SHP77 (cell line): Measurements from ENCODE around the gene CDC14B.

Source experiments
- DNase-seq, 2 experiments: peaks; one replicate each; lab custom pipeline; 2025; lab: John Stamatoyannopoulos, UW

Gene CDC14B

GRCh38 chr9:96485280-96485679 lies 134.4 kb downstream of the CDC14B start:
- no peak for DNase-seq

- DNase-seq, result no peak
Measured at GRCh38 chr9:96484521-96484931, 135.1 kb downstream of the CDC14B start.

GRCh38 chr9:96483733-96484390 lies 135.8 kb downstream of the CDC14B start:
- DNase-seq, result no peak

GRCh38 chr9:96483197-96483596 lies 136.4 kb downstream of the CDC14B start:
- no peak for DNase-seq

- DNase-seq, result no peak
Measured at GRCh38 chr9:96482476-96482875, 137.2 kb downstream of the CDC14B start.

- DNase-seq, result no peak
Measured at GRCh38 chr9:96480736-96481135, 138.9 kb downstream of the CDC14B start.

- DNase-seq, result no peak
Measured at GRCh38 chr9:96478829-96479371, 140.7 kb downstream of the CDC14B start.

GRCh38 chr9:96476591-96476990 lies 143.1 kb downstream of the CDC14B start:
- no peak for DNase-seq

- DNase-seq, result no peak
Measured at GRCh38 chr9:96476013-96476412, 143.6 kb downstream of the CDC14B start.

- no peak for DNase-seq
Measured at GRCh38 chr9:96467784-96468183, 151.9 kb downstream of the CDC14B start.

- no peak for DNase-seq
Measured at GRCh38 chr9:96464426-96464825, 155.2 kb downstream of the CDC14B start.

- DNase-seq, result no peak
Measured at GRCh38 chr9:96462541-96462940, 157.1 kb downstream of the CDC14B start.

- DNase-seq, result no peak
Measured at GRCh38 chr9:96461336-96461735, 158.3 kb downstream of the CDC14B start.

GRCh38 chr9:96460882-96461281 lies 158.8 kb downstream of the CDC14B start:
- no peak for DNase-seq

GRCh38 chr9:96460470-96460869 lies 159.2 kb downstream of the CDC14B start:
- DNase-seq, result no peak

GRCh38 chr9:96459268-96460007 lies 160.2 kb downstream of the CDC14B start:
- DNase-seq, result no peak

- DNase-seq, result no peak
Measured at GRCh38 chr9:96458226-96458625, 161.4 kb downstream of the CDC14B start.

- no peak for DNase-seq
Measured at GRCh38 chr9:96457266-96457665, 162.4 kb downstream of the CDC14B start.

GRCh38 chr9:96453625-96454024 lies 166.0 kb downstream of the CDC14B start:
- DNase-seq, result no peak

- peak; percentile 4 to 22 for DNase-seq
Measured at GRCh38 chr9:96450613-96451528, 168.8 kb downstream of the CDC14B start.
